Breast epithelium (tissue), 4 donors: ENCODE data around the gene ADM. TPM values are rescaled to one million over a fixed set of nuclear protein-coding genes. Genes with fewer than 3 reads are reported as not detected.

Source experiments
- DNase-seq, 2 donors: peaks; one replicate each; pipeline ENCODE4 v3.0.0-alpha.2; 2019; ENCODE audit warnings: low spot score in 2 of 2
- H3K27ac ChIP-seq, 2 donors: fragments of 200-600 bp; sonication (generic) in 1 of 2; one replicate each; pipeline ENCODE4 v1.5.1; 2016 to 2019; ENCODE audit warnings: mild to moderate bottlenecking in 1 of 2
- H3K27me3 ChIP-seq, 2 donors: fragments of 200-600 bp; sonication (generic) in 1 of 2; one replicate each; pipeline versions ENCODE4 v1.5.1 to v1.6.0; 2017 to 2019; ENCODE audit warnings: control low read depth in 1 of 2, mild to moderate bottlenecking in 1 of 2
- H3K36me3 ChIP-seq: fragments of 200-600 bp; one replicate; pipeline ENCODE4 v1.5.1; 2019
- H3K4me1 ChIP-seq, 2 donors: fragments of 200-600 bp; sonication (generic); one replicate each; pipeline ENCODE4 v1.5.1; 2016 to 2019; ENCODE audit warnings: control low read depth in 1 of 2
- H3K4me3 ChIP-seq, 3 donors: fragments of 200-600 bp; sonication (generic); 1 replicate in 2 of 3; 2 replicates in 1 of 3; pipeline ENCODE4 v1.5.1; 2016 to 2019; ENCODE audit warnings: mild to moderate bottlenecking in 3 of 3, moderate library complexity in 2 of 3
- H3K9me3 ChIP-seq, 2 donors: fragments of 200-600 bp; sonication (generic) in 1 of 2; one replicate each; pipeline ENCODE4 v1.5.1; 2016 to 2019; ENCODE audit warnings: control low read depth in 1 of 2
- POLR2A ChIP-seq: fragments of 450-650 bp; IDR thresholded peaks from one replicate; pipeline ENCODE4 v1.6.1; 2016; ENCODE audit warnings: antibody characterized with exemption, mild to moderate bottlenecking, moderate library complexity
- POLR2AphosphoS5 ChIP-seq, 3 donors: sonication (generic); formaldehyde crosslinking; IDR thresholded peaks; one replicate each; pipeline ENCODE4 v1.6.1; 2017; ENCODE audit warnings: antibody characterized with exemption in 3 of 3
- intact Hi-C: fragments of 100-400 bp; cut with DNase I; formaldehyde crosslinking; loops from one replicate; pipeline ENCODE4 v1.15.1; 2023; ENCODE audit warnings: low total_unique reads
- total RNA-seq, 3 donors: library from RNA; depleted of rRNA; stranded (reverse); fragments of >200 nt; gene quantifications; one replicate each; pipeline ENCODE4 v1.1.0, GENCODE V29; 2016
- TF ChIP-seq, protein P1 (sequence below), 3 donors: fragments of 450-650 bp; IDR thresholded peaks; one replicate each; pipeline ENCODE4 v1.5.1; 2016 to 2017; ENCODE audit warnings: antibody characterized with exemption in 3 of 3, mild to moderate bottlenecking in 3 of 3, moderate library complexity in 3 of 3

The ADM gene
- total RNA-seq, 3 donors from 2014 or later, result 77.1 to 279 (median 252) TPM

DNA sequence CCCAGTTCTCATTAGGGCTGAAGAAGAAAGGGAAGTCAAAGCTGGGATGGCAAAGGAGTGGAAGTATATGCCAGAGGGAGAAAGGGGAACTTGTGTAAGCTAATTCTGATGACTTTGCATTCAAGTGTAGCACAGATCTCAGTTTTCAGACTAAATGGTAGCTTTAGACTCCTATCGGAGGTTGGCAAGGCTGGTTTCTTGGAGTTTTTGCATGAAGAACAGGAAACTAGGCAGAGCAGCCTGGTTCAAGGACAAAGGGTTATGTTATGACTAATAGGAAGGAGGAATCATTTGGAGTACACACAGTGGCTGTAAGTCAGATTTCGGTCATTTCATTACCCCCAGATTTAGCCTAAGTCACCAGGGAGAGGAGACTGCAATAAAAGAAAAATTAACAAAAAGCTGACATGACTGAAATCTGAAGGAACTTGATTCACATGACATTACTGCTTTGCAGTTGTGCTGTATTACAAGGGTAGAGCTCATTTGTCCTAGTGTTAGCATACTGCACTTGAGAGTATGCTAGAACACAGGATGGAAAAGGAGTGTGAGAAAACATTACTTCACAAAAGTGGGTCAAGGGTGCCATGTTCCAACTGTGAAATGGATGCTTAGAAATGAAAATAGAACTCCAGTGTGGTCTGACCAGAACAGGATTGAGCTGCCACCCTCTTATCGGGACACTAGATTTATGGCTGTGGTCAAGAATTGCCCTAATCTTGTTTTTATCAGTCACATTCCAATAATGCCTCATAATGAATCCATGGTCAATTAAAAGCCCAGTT is 23.6 kb downstream of the ADM start:
- intact Hi-C loops, result no loop called here
- H3K4me3 ChIP-seq, result no peak overlapping the region
- peak overlapping the region in 1 of 2 donors; percentile 38 for H3K27ac ChIP-seq
- no peaks in the 10 kb centered on the region for H3K27me3 ChIP-seq
- H3K36me3 ChIP-seq, result no peaks in the 10 kb centered on the region
- H3K9me3 ChIP-seq, result no peaks in the 10 kb centered on the region
- TF ChIP-seq, protein P1, sequence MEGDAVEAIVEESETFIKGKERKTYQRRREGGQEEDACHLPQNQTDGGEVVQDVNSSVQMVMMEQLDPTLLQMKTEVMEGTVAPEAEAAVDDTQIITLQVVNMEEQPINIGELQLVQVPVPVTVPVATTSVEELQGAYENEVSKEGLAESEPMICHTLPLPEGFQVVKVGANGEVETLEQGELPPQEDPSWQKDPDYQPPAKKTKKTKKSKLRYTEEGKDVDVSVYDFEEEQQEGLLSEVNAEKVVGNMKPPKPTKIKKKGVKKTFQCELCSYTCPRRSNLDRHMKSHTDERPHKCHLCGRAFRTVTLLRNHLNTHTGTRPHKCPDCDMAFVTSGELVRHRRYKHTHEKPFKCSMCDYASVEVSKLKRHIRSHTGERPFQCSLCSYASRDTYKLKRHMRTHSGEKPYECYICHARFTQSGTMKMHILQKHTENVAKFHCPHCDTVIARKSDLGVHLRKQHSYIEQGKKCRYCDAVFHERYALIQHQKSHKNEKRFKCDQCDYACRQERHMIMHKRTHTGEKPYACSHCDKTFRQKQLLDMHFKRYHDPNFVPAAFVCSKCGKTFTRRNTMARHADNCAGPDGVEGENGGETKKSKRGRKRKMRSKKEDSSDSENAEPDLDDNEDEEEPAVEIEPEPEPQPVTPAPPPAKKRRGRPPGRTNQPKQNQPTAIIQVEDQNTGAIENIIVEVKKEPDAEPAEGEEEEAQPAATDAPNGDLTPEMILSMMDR (IDR thresholded peaks at IDR 0.05), result no peak
- DNase-seq, result no peak
- H3K4me1 ChIP-seq, result no peaks in the 10 kb centered on the region

DNA sequence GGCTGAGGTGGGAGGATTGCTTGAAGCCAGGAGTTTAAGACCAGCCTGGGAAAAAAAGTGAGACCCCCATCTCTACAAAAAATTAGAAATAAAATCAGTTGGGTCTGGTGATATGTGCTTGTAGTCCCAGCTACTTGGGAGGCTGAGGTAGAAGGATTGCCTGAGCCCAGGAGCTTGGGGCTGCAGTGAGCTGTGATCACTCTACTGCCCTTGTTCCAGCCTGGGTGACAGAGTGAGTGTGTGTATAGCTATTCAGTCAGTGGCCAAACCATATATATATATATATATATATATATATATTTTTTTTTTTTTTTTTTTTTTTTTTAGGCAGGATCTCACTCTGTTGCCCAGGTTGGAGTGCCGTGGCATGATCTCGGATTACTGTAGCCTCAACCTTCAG is 24.5 kb downstream of the ADM start:
- H3K27ac ChIP-seq, result no peak overlapping the region
- TF ChIP-seq POLR2AphosphoS5 (IDR thresholded peaks at IDR 0.05) (no peak), POLR2A (no peak)
- TF ChIP-seq, protein P1 (IDR thresholded peaks at IDR 0.05), result no peak
- H3K4me1 ChIP-seq, result no peaks in the 10 kb centered on the region

DNA sequence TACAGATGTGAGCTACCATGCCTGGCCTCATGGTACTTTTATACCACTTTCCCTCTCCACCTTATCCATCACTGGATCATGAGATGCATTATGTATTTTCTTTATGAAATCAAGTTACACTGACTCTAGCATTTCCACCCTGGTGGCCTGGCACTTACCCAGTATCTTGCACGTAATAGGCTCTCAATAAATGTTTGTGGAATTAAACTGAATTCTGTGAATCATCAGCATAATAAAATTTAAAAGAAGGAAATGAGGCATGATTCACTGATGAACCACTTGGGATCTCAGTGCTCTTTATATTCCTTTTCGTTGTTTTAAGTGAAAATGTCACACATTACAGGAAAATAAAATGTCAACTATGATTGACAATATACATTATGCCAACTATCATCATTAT is 25.1 kb downstream of the ADM start:
- no peaks in the 10 kb centered on the region for H3K27me3 ChIP-seq
- no peaks in the 10 kb centered on the region for H3K4me1 ChIP-seq
- no peaks in the 10 kb centered on the region for H3K36me3 ChIP-seq
- intact Hi-C loops, result no loop called here
- no peaks in the 10 kb centered on the region for H3K9me3 ChIP-seq
- no peak overlapping the region for H3K27ac ChIP-seq
- TF ChIP-seq, protein P1 (IDR thresholded peaks at IDR 0.05), result no peak
- no peak overlapping the region for H3K4me3 ChIP-seq
- DNase-seq, result no peak

More for the DNA sequence above, 24.5 kb downstream of the ADM start:
- no peaks in the 10 kb centered on the region for H3K36me3 ChIP-seq
- no peak for DNase-seq
- no peaks in the 10 kb centered on the region for H3K27me3 ChIP-seq
- no peaks in the 10 kb centered on the region for H3K9me3 ChIP-seq
- intact Hi-C loops, result no loop called here
- H3K4me3 ChIP-seq, result no peak overlapping the region

DNA sequence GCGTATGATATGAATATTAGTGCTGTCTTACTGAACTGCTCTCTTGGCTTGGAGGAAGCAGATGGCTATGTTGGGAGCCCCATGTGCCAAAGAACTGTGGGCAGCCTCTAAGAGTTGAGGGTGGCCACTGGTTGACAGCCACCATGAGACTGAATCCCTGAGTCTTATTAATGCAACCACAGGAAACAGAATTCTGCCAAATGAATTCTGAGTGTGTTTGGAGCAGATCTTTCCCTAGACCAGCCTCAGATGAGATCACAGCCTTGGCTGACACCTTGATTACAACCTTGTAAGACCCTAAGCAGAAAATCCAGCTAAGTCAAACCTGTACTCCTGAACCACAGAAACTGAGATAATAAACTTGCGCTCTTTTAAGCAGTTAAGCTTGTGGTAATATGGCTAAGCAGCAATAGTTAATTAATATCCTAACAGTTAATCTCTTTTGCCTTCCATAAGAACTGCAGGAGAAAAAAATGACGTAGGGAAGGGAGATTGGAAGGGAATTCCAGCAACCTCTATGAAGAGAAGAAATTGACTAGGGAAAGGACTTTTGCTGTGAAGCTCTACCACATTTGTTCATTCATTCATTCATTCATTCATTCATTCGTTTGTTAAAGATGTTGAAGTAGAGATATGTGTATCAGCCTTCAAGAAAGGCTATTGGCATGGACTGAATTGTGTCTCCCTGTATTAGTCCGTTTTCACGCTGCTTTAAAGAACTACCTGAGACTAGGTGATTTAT is 26.8 kb downstream of the ADM start:
- H3K9me3 ChIP-seq, result no peaks in the 10 kb centered on the region
- H3K4me3 ChIP-seq, result no peak overlapping the region
- TF ChIP-seq POLR2AphosphoS5 (IDR thresholded peaks at IDR 0.05) (no peak), POLR2A (no peak)
- TF ChIP-seq, protein P1 (IDR thresholded peaks at IDR 0.05), result no peak
- intact Hi-C loops, result no loop called here
- DNase-seq, result no peak
- H3K27ac ChIP-seq, result no peak overlapping the region
- H3K27me3 ChIP-seq, result no peaks in the 10 kb centered on the region
- no peaks in the 10 kb centered on the region for H3K4me1 ChIP-seq
- no peaks in the 10 kb centered on the region for H3K36me3 ChIP-seq

DNA sequence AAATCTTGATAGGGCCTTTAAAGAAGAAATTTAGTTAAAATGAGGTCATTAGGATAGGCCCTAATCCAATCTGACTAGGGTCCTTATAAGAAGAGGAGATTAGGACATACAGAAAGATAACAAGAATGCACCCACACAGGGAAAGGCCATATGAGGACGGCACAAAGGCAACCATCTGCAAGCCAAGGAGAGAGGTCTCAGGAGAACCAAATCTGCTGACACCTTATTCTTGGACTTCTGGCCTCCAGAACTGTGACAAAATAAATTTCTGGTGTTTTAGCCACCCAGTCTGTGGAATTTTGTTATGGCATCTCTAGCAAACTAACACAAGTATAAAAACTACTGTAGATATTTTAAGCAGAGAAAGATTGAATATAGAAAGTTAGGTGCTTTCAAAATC is 28.6 kb downstream of the ADM start:
- H3K27ac ChIP-seq, result no peak overlapping the region
- TF ChIP-seq POLR2AphosphoS5 (IDR thresholded peaks at IDR 0.05), result no peak
- TF ChIP-seq, protein P1 (IDR thresholded peaks at IDR 0.05), result no peak
- no peak for TF ChIP-seq POLR2A
- intact Hi-C loops, result no loop called here
- no peaks in the 10 kb centered on the region for H3K9me3 ChIP-seq
- H3K4me1 ChIP-seq, result no peaks in the 10 kb centered on the region
- H3K4me3 ChIP-seq, result no peak overlapping the region
- H3K36me3 ChIP-seq, result no peaks in the 10 kb centered on the region
- no peaks in the 10 kb centered on the region for H3K27me3 ChIP-seq
- DNase-seq, result no peak
